K562 (cell line): ENCODE measurements around the gene PPT2.

Source experiments
- EHMT2 ChIP-seq: fragments of 450-650 bp; IDR thresholded peaks from 2 replicates; pipeline ENCODE4 v1.6.1; 2018; ENCODE audit warnings: antibody characterized with exemption
- TF ChIP-seq, protein P1 (sequence below): fragments of 450-650 bp; formaldehyde crosslinking; IDR thresholded peaks from 2 replicates; pipeline ENCODE4 v1.4.0; 2022; ENCODE audit warnings: missing genetic modification characterization

DNA sequence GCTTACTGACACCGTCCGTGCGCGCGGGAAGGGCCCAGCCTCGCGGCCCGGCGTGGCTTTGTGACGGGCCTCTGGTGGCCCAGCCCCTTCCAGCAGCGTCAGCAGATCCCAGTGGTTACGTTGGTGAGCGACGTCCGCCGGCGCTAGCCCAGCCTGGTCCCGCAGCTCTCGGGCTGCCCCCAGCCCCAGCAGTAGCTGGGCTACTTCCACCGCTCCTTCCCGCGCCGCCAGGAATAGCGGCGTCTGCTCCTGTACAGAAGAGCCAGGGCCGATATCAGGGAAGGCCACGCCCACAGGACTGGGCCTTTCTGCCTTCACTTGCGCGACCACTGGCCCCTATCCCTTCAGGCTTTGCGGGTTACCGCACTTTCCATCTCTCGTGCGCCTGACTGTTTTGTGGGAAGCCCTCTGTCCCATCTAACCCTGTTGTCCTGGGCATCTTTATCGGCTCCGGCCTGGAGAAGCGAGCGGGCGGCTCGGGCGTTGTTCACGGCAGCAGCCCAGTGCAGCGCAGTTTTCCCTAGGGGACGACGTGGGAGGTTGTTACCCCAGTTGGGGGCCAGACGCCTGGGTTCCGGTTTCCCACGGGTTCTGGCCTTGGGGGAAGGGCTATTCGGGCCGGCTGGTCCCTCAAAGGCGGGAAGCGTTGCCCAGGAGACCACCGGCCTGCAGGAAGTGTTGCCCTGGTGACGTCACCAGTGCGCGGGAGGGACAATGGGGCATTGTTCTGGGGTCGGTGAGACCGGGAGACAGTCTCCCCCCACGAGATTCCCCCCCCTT is 42.2 kb downstream of the PPT2 start:
- no peak for TF ChIP-seq EHMT2
- TF ChIP-seq, protein P1, sequence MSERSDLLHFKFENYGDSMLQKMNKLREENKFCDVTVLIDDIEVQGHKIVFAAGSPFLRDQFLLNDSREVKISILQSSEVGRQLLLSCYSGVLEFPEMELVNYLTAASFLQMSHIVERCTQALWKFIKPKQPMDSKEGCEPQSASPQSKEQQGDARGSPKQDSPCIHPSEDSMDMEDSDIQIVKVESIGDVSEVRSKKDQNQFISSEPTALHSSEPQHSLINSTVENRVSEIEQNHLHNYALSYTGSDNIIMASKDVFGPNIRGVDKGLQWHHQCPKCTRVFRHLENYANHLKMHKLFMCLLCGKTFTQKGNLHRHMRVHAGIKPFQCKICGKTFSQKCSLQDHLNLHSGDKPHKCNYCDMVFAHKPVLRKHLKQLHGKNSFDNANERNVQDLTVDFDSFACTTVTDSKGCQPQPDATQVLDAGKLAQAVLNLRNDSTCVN (CRISPR knock-in tag) = no peak
